Esophagus (tissue), 2 donors: ENCODE measurements around the gene CCDC201. TPM values are rescaled to one million over a fixed set of nuclear protein-coding genes. Genes with fewer than 3 reads are reported as not detected.

Source experiments
- H3K27ac ChIP-seq, 2 donors: one replicate each; pipeline ENCODE4 v1.5.1; 2013; ENCODE audit warnings: low read depth in 2 of 2, mild to moderate bottlenecking in 2 of 2, inconsistent platforms in 1 of 2, low read length in 1 of 2, moderate library complexity in 1 of 2
- H3K27me3 ChIP-seq, 2 donors: one replicate each; pipeline ENCODE4 v1.6.1; 2013; ENCODE audit warnings: low read length in 2 of 2, control low read depth in 1 of 2, mild to moderate bottlenecking in 1 of 2; ENCODE audit not compliant: insufficient read depth in 2 of 2, control insufficient read depth in 1 of 2
- H3K36me3 ChIP-seq, 2 donors: one replicate each; pipeline ENCODE4 v1.6.1; 2013; ENCODE audit warnings: low read length in 1 of 2; ENCODE audit not compliant: control insufficient read depth in 2 of 2, insufficient read depth in 2 of 2
- H3K4me1 ChIP-seq, 2 donors: one replicate each; pipeline ENCODE4 v1.6.1; 2013; ENCODE audit warnings: low read length in 1 of 2; ENCODE audit not compliant: control insufficient read depth in 2 of 2, insufficient read depth in 2 of 2
- H3K4me3 ChIP-seq, 2 donors: one replicate each; pipeline ENCODE4 v1.5.1; 2013; ENCODE audit warnings: low read length in 2 of 2, mild to moderate bottlenecking in 2 of 2, low read depth in 1 of 2, moderate library complexity in 1 of 2
- H3K9me3 ChIP-seq, 2 donors: one replicate each; pipeline ENCODE4 v1.6.1; 2013; ENCODE audit warnings: mild to moderate bottlenecking in 2 of 2, low read depth in 1 of 2, low read length in 1 of 2, moderate library complexity in 1 of 2; ENCODE audit not compliant: control insufficient read depth in 2 of 2, insufficient read depth in 1 of 2
- WGBS, 2 donors: extraction: QIAGEN DNeasy Blood & Tissue Kit; methylation state at CpG; one replicate each; pipeline ENCODE4 v1.1.7; 2013; 5-methylcytosine and 5-hydroxymethylcytosine counted together
- polyA plus RNA-seq, 2 donors: library from polyadenylated mRNA; stranded (reverse); fragments of 200-250 nt; gene quantifications; one replicate each; pipeline ENCODE4 v1.2.3, GENCODE V29; 2013
- donor health status: healthy with polysubstance abuse.
- donor health status: Bipolar disorder and iron deficiency.

CCDC201 gene
- polyA plus RNA-seq, 2 donors = not detected

GRCh38 chr7:45878457-45879144 is 5.7 kb upstream of the CCDC201 start:
- H3K9me3 ChIP-seq = no peaks in the 10 kb centered on the region
- no peaks in the 10 kb centered on the region for H3K27me3 ChIP-seq
- H3K4me1 ChIP-seq = no peaks in the 10 kb centered on the region
- H3K27ac ChIP-seq = no peak overlapping the region
- no peak overlapping the region for H3K4me3 ChIP-seq
- no peaks in the 10 kb centered on the region for H3K36me3 ChIP-seq
- WGBS, 2 donors = 32 to 35% methylated on average over 3 of the region's 3 CpGs

GRCh38 chr7:45876519-45876918 is 3.6 kb upstream of the CCDC201 start:
- Histone ChIP-seq H3K27ac (no peak overlapping the region), H3K4me3 (no peak overlapping the region), H3K36me3 (no peaks in the 10 kb centered on the region), H3K4me1 (no peaks in the 10 kb centered on the region), H3K27me3 (no peaks in the 10 kb centered on the region), H3K9me3 (no peaks in the 10 kb centered on the region)
- WGBS, 2 donors = 77 to 84% methylated on average over 2 of the region's 2 CpGs

- H3K4me3 ChIP-seq = no peak overlapping the region
- H3K4me1 ChIP-seq = no peaks in the 10 kb centered on the region
- no peaks in the 10 kb centered on the region for H3K27me3 ChIP-seq
- 88 to 93% methylated on average over 8 of the region's 8 CpGs for WGBS, 2 donors
- H3K36me3 ChIP-seq = no peaks in the 10 kb centered on the region
- no peaks in the 10 kb centered on the region for H3K9me3 ChIP-seq
- no peak overlapping the region for H3K27ac ChIP-seq
These were observed 1.7 kb upstream of the CCDC201 start for GRCh38 chr7:45874408-45875131.

GRCh38 chr7:45873355-45873754 is 473 bp upstream of the CCDC201 start:
- no peak overlapping the region for H3K4me3 ChIP-seq
- no peaks in the 10 kb centered on the region for H3K27me3 ChIP-seq
- no peaks in the 10 kb centered on the region for H3K4me1 ChIP-seq
- WGBS, 2 donors = 66 to 71% methylated on average over 6 of the region's 6 CpGs
- H3K27ac ChIP-seq = no peak overlapping the region
- no peaks in the 10 kb centered on the region for H3K9me3 ChIP-seq
- no peaks in the 10 kb centered on the region for H3K36me3 ChIP-seq

GRCh38 chr7:45872116-45873034 is 507 bp downstream of the CCDC201 start:
- H3K27ac ChIP-seq = no peak overlapping the region
- WGBS, 2 donors = 68 to 73% methylated on average over 10 of the region's 10 CpGs
- H3K9me3 ChIP-seq = no peaks in the 10 kb centered on the region
- no peak overlapping the region for H3K4me3 ChIP-seq
- H3K27me3 ChIP-seq = no peaks in the 10 kb centered on the region
- no peaks in the 10 kb centered on the region for H3K36me3 ChIP-seq
- H3K4me1 ChIP-seq = no peaks in the 10 kb centered on the region

GRCh38 chr7:45869426-45869825 is 3.5 kb downstream of the CCDC201 start:
- Histone ChIP-seq H3K27me3 (no peaks in the 10 kb centered on the region), H3K36me3 (no peaks in the 10 kb centered on the region), H3K27ac (no peak overlapping the region), H3K9me3 (no peaks in the 10 kb centered on the region), H3K4me1 (no peaks in the 10 kb centered on the region), H3K4me3 (no peak overlapping the region)
- 48 to 50% methylated on average over 4 of the region's 4 CpGs for WGBS, 2 donors

GRCh38 chr7:45867471-45867870 is 5.4 kb downstream of the CCDC201 start:
- no peaks in the 10 kb centered on the region for H3K27me3 ChIP-seq
- H3K27ac ChIP-seq = no peak overlapping the region
- H3K36me3 ChIP-seq = no peaks in the 10 kb centered on the region
- 67 to 73% methylated on average over 2 of the region's 2 CpGs for WGBS, 2 donors
- no peaks in the 10 kb centered on the region for H3K4me1 ChIP-seq
- H3K4me3 ChIP-seq = no peak overlapping the region
- peaks cover 0 to 3% of the 10 kb centered on the region in 2 donors for H3K9me3 ChIP-seq

GRCh38 chr7:45865594-45866410 is 7.1 kb downstream of the CCDC201 start:
- H3K36me3 ChIP-seq = no peaks in the 10 kb centered on the region
- WGBS, 2 donors = 76% methylated on average over 13 of the region's 13 CpGs
- H3K27ac ChIP-seq = no peak overlapping the region
- peaks cover 0 to 3% of the 10 kb centered on the region in 2 donors for H3K9me3 ChIP-seq
- no peaks in the 10 kb centered on the region for H3K4me1 ChIP-seq
- H3K27me3 ChIP-seq = no peaks in the 10 kb centered on the region
- H3K4me3 ChIP-seq = no peak overlapping the region

GRCh38 chr7:45863715-45864114 is 9.2 kb downstream of the CCDC201 start:
- no peaks in the 10 kb centered on the region for H3K36me3 ChIP-seq
- H3K9me3 ChIP-seq = peaks cover 0 to 3% of the 10 kb centered on the region in 2 donors
- H3K27me3 ChIP-seq = no peaks in the 10 kb centered on the region
- WGBS, 2 donors = 75 to 76% methylated on average over 9 of the region's 9 CpGs
- no peak overlapping the region for H3K27ac ChIP-seq
- H3K4me3 ChIP-seq = no peak overlapping the region
- H3K4me1 ChIP-seq = no peaks in the 10 kb centered on the region
